ENCODE measurements around the gene CNTN6. TPM values are rescaled to one million over a fixed set of nuclear protein-coding genes. Genes with fewer than 3 reads are reported as not detected.

The CNTN6 gene
- total RNA-seq, 1 donor: not detected

DNA sequence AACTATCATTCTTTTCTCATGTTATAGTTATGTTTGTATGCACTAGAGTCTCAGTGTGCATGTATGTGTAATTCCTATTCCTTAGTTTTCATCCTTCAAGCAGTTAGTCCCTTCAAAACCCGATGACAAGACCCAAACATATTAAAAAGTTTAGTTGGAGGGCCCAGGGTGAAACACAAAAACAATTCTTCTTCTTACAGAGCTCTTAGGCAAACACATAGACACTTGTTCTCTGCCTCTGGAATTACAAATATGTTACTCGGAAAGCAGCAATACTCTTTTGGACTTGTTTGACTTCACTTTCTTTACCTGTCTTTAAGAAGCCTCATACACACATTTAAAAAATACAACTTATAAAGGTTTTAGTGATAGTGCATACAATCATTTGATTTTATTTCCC lies 763 bp upstream of the CNTN6 start:
- Histone ChIP-seq H3K4me3 (ENCODE audit: insufficient read depth, low read length) (no peak overlapping the region), H3K27me3 (ENCODE audit: insufficient read depth, low read length) (no peaks in the 10 kb centered on the region), H3K27ac (ENCODE audit: low read depth, low read length) (no peak overlapping the region), H3K36me3 (ENCODE audit: insufficient read depth, low read length) (no peaks in the 10 kb centered on the region), H2AFZ (ENCODE audit: low read length) (no peak overlapping the region), H3K4me1 (ENCODE audit: insufficient read depth, low read length) (no peaks in the 10 kb centered on the region), H3K4me2 (ENCODE audit: insufficient read depth, low read length) (no peak overlapping the region), H4K20me1 (ENCODE audit: insufficient read depth, low read length) (no peaks in the 10 kb centered on the region), H3K9me3 (ENCODE audit: low read depth, low read length) (no peaks in the 10 kb centered on the region), H3K79me2 (ENCODE audit: insufficient read depth, low read length) (no peaks in the 10 kb centered on the region)
- DNase-seq (ENCODE audit: insufficient read length, low spot score, missing footprints): no peak
- TF ChIP-seq, protein P1, sequence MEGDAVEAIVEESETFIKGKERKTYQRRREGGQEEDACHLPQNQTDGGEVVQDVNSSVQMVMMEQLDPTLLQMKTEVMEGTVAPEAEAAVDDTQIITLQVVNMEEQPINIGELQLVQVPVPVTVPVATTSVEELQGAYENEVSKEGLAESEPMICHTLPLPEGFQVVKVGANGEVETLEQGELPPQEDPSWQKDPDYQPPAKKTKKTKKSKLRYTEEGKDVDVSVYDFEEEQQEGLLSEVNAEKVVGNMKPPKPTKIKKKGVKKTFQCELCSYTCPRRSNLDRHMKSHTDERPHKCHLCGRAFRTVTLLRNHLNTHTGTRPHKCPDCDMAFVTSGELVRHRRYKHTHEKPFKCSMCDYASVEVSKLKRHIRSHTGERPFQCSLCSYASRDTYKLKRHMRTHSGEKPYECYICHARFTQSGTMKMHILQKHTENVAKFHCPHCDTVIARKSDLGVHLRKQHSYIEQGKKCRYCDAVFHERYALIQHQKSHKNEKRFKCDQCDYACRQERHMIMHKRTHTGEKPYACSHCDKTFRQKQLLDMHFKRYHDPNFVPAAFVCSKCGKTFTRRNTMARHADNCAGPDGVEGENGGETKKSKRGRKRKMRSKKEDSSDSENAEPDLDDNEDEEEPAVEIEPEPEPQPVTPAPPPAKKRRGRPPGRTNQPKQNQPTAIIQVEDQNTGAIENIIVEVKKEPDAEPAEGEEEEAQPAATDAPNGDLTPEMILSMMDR (IDR thresholded peaks at IDR 0.05; ENCODE audit: extremely low read depth, low read depth, low read length): no peak

DNA sequence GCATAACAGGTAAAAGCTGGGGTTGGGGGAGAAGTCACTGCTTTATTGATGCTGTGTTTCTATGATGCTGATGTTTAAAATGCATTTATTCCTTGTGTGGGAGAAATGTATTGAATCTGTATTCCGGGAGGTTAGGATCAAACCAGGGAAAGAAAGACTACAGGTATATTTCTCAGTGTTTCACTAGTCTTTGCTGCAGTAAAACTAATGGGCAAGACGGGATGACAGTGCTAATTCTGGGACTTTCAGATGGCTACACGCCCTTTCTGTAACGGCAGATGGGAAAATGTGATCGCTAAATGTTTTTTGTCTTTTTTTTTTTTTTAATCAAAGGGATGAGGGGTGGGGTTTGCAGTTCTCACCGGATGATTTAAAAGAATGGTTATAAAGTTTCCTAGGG lies 393 bp downstream of the CNTN6 start:
- no peak overlapping the region for H3K4me2 ChIP-seq (ENCODE audit: insufficient read depth, low read length)
- H3K4me1 ChIP-seq (ENCODE audit: insufficient read depth, low read length): no peaks in the 10 kb centered on the region
- H3K79me2 ChIP-seq (ENCODE audit: insufficient read depth, low read length): no peaks in the 10 kb centered on the region
- DNase-seq (ENCODE audit: insufficient read length, low spot score, missing footprints): no peak
- H3K4me3 ChIP-seq (ENCODE audit: insufficient read depth, low read length): no peak overlapping the region
- H4K20me1 ChIP-seq (ENCODE audit: insufficient read depth, low read length): no peaks in the 10 kb centered on the region
- TF ChIP-seq, protein P1 (IDR thresholded peaks at IDR 0.05; ENCODE audit: extremely low read depth, low read depth, low read length): no peak
- no peak overlapping the region for H3K27ac ChIP-seq (ENCODE audit: low read depth, low read length)
- no peaks in the 10 kb centered on the region for H3K9me3 ChIP-seq (ENCODE audit: low read depth, low read length)
- H2AFZ ChIP-seq (ENCODE audit: low read length): no peak overlapping the region
- no peaks in the 10 kb centered on the region for H3K27me3 ChIP-seq (ENCODE audit: insufficient read depth, low read length)
- H3K36me3 ChIP-seq (ENCODE audit: insufficient read depth, low read length): no peaks in the 10 kb centered on the region

DNA sequence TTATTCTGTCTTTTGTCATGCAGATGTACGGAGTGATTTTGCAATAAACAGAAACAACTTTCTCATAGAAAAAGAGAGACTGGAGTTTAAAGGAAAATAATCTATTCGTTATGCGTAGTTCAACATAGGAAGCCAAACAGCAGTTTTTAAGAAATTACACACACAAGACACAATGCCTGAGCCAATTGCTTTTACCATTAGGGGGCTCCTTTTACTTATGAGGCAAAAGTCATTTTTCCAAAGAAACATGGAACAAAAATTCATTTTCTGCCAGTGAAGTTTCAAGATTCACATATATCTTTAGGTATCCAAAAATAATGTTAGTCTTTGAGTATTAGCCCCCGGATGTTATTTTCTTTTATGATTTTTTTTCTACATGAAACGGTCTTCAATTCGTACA lies 10.7 kb downstream of the CNTN6 start:
- Histone ChIP-seq H4K20me1 (ENCODE audit: insufficient read depth, low read length) (no peaks in the 10 kb centered on the region), H3K4me2 (ENCODE audit: insufficient read depth, low read length) (no peak overlapping the region), H3K4me3 (ENCODE audit: insufficient read depth, low read length) (no peak overlapping the region), H3K36me3 (ENCODE audit: insufficient read depth, low read length) (no peaks in the 10 kb centered on the region), H3K79me2 (ENCODE audit: insufficient read depth, low read length) (no peaks in the 10 kb centered on the region), H3K27me3 (ENCODE audit: insufficient read depth, low read length) (no peaks in the 10 kb centered on the region), H3K4me1 (ENCODE audit: insufficient read depth, low read length) (no peaks in the 10 kb centered on the region), H3K9me3 (ENCODE audit: low read depth, low read length) (no peaks in the 10 kb centered on the region), H3K27ac (ENCODE audit: low read depth, low read length) (no peak overlapping the region), H2AFZ (ENCODE audit: low read length) (no peak overlapping the region)
- no peak for DNase-seq (ENCODE audit: insufficient read length, low spot score, missing footprints)
- TF ChIP-seq, protein P1 (IDR thresholded peaks at IDR 0.05; ENCODE audit: extremely low read depth, low read depth, low read length): no peak

DNA sequence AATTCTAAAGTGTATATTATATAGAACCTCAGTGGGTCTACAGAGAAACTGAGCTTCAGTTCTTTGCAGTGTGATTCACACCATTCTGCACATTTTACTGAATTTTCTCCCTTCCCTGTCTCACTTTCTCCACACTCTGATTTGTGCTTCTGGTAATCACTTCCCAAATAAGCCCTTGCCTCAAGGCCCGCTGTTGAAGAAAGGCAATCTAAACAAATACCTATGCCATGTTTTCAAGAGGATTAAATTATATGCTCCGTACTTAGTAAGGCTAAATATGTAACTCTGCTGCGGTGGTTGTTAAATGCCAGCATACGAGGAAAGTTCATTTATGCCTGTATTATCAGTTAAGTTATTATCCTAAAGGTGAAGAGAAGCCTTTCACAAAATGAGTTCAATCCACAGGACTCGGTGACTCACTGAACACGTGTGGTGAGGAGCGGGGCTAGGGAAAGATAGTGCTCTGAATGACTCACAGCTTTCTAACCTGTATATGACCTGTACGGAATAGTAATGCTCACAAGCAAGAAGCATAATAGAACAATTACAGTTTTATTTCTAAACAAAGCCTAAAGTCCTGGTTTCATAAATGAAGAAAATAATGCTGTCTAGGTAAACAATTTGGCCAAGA lies 25.1 kb downstream of the CNTN6 start:
- H3K4me3 ChIP-seq (ENCODE audit: insufficient read depth, low read length): no peak overlapping the region
- DNase-seq (ENCODE audit: insufficient read length, low spot score, missing footprints): no peak
- TF ChIP-seq, protein P1 (IDR thresholded peaks at IDR 0.05; ENCODE audit: extremely low read depth, low read depth, low read length): no peak

More for the DNA sequence above, 25.1 kb downstream of the CNTN6 start:
- no peak overlapping the region for H3K27ac ChIP-seq (ENCODE audit: low read depth, low read length)
- no peaks in the 10 kb centered on the region for H3K36me3 ChIP-seq (ENCODE audit: insufficient read depth, low read length)
- H2AFZ ChIP-seq (ENCODE audit: low read length): no peak overlapping the region
- no peaks in the 10 kb centered on the region for H3K79me2 ChIP-seq (ENCODE audit: insufficient read depth, low read length)
- H3K27me3 ChIP-seq (ENCODE audit: insufficient read depth, low read length): no peaks in the 10 kb centered on the region
- no peaks in the 10 kb centered on the region for H3K9me3 ChIP-seq (ENCODE audit: low read depth, low read length)
- no peaks in the 10 kb centered on the region for H3K4me1 ChIP-seq (ENCODE audit: insufficient read depth, low read length)
- no peak overlapping the region for H3K4me2 ChIP-seq (ENCODE audit: insufficient read depth, low read length)
- H4K20me1 ChIP-seq (ENCODE audit: insufficient read depth, low read length): no peaks in the 10 kb centered on the region

Data from osteoblast (primary cell).